Measurements from ENCODE around the gene GPC3. TPM values are rescaled to one million over a fixed set of nuclear protein-coding genes. Genes with fewer than 3 reads are reported as not detected.
"Not testable (repeated sequence)": the region's sequence is repeated elsewhere in the genome, so short reads cannot be mapped to it uniquely, and the experiment has no call there.

GPC3 gene
- total RNA-seq, 1 experiment from 2014 or later = not detected

DNA sequence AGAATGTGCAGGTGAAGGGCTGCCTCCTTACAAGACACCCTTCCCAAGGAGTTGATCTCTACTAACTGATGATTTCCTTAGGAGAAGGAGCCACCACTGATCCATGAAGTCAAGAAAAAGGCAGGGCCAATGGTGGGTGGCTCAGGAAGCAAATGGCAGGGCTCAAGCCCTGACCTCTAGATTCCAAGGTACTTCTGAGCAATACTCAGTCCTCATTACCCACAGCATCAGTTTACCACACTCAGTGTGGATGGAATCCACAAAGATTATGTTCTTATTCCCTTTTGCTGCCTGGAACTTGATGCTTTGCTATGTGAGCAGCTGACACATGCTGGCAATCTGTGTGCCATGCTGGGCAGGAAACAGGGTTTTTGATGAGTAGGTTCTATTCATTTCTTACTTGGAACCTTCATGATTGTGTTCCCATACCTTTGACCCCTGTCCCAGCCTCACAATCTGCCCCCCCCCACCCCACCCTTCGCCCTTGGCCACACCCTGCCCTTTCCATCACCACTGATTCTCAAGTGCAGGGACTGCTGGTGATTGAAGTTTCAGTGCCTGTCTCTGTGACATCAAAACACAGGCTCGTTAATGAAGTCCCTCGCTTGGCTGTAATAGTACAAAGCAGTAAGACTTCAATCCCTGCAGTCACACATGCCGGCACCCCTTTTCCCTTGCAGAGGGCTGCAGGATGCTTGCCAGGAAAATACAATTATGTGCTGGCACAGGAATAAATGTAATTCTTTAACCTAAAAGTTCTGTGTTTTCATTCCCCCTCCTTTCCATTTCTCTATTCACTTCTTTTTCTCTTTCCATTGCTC, 434.5 kb downstream of the GPC3 start:
- DNase-seq (ENCODE audit: low read depth) = no peak
- in situ Hi-C loops (cut with HindIII; ENCODE audit: low pct_unique_long_range_greater_than_20kb, low sequenced_read_pairs) = no loop called here

DNA sequence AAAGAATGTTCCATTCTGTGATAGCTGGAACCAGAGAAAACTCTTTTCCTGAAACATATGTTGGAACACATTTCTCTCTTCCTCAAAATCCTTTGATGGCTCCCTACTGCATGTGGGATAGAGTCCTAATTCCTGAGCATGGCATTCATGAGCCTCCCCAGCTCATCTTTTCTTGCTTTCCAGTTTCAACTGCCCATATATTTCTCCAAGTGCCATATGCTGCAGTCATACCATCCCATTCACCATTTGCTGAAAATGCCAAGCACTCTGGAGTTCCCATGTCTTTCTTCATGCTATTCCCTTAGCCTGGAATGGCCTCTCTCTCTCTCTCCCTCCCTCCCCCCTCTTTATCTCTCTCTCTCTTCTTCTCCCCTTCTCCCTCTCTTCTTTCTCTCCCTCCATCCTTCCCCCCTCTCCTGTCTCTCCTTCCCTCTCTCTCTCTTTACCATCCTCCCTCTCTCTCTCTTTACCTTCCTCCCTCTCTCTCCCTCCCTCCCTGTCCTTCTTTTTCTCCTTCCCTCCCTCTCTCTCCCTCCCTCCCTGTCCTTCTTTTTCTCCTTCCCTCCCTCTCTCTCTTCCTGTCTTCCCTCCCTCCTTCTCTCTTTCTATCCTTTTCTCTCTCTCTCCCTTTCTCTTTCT, 436.0 kb downstream of the GPC3 start:
- in situ Hi-C loops (cut with HindIII; ENCODE audit: low pct_unique_long_range_greater_than_20kb, low sequenced_read_pairs) = no loop called here
- DNase-seq (ENCODE audit: low read depth) = no peak

DNA sequence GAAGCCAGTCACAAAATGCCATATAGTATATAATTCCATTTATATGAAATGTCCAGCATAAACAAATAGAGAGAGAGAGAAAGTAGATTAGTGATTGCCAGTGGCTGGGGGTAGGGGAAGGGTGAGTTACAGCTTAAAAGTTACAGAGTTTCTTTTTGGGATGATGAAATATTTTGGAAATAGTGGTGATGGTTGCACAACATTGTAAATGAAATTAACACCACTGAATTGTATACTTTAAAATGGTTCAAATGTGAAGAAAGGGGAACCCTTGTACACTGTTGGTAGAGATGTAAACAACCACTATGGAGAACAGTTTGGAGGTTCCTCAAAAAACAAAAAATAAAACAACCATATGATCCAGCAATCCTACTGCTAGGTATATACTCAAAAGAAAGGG, 439.0 kb downstream of the GPC3 start:
- in situ Hi-C loops (cut with HindIII; ENCODE audit: low pct_unique_long_range_greater_than_20kb, low sequenced_read_pairs) = no loop called here
- DNase-seq (ENCODE audit: low read depth) = no peak

DNA sequence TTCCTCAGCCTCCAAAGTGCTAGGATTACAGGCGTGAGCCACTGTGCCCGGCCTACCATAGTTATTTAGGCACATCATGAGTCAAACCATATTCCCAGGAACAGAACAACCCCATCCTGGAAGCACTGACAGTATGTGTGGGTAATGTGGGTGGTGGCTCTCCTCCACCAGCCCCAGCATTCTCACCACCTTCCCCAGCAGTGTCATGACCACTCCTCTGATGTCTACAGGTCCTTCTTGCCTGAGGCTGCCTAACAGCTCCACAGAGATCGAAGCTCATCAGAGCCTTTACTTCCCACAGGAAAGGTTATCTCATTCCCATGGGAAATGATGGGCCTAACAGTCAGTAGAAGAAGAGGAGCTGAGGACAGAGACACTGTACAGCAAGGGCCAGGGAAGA, 440.6 kb downstream of the GPC3 start:
- DNase-seq (ENCODE audit: low read depth) = no peak
- in situ Hi-C loops (cut with HindIII; ENCODE audit: low pct_unique_long_range_greater_than_20kb, low sequenced_read_pairs) = no loop called here

DNA sequence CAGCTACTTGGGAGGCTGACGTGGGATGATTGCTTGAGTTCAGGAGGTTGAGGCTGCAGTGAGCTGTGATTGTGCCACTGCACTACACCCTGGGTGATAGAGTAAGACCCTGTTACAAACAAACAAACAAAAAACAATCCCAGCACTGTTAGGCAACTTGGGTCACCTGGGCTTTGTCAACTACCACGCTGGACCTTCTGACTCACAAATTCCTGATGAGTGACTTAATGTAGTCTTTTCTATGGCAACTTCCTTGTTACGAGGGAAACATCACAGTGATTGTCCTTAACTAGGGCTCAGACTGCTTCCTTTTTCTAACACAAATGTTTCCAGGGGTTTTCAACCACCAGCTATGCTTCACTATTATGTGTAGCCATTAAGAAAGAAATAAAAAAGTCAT, 441.3 kb downstream of the GPC3 start:
- DNase-seq (ENCODE audit: low read depth) = peak; percentile 75
- in situ Hi-C loops (cut with HindIII; ENCODE audit: low pct_unique_long_range_greater_than_20kb, low sequenced_read_pairs) = no loop called here

DNA sequence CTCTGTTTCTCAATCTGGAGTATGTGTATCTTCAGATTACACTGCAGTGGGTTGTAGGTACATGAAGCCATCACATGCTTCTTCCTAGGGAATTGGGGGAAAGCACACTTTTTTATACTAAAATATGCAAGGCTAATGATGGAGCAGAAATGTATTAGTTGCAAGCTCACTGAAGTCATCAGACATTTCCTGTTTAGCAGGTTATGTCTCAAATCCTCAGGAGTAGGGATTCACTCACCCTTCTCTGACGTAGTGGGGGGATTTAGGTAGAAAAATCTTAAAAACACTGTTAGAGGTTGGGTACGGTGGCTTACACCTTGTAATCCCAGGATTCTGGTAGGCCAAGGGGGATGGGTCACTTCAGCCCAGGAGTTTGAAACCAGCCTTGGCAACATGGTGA, 441.7 kb downstream of the GPC3 start:
- in situ Hi-C loops (cut with HindIII; ENCODE audit: low pct_unique_long_range_greater_than_20kb, low sequenced_read_pairs) = no loop called here
- DNase-seq (ENCODE audit: low read depth) = no peak

DNA sequence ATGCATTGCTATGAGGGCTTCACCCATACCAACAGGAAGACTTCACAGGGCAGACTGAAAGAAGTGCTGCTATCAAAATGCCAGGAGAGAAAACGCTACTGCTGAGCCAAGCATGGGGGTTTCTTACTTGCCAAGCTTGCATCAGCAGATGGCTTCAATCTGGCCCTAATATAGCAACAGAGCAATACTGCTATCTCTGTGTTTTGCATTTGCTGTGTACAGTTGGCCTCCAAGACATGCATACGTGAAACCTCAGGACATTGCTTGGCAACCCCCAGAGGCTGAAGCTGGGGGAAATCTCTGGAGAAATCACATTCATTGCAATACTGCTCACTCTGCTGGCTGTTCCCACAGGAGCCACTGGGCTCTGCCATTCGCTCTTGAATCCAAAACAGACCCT, 442.9 kb downstream of the GPC3 start:
- in situ Hi-C loops (cut with HindIII; ENCODE audit: low pct_unique_long_range_greater_than_20kb, low sequenced_read_pairs) = no loop called here
- no peak for DNase-seq (ENCODE audit: low read depth)

DNA sequence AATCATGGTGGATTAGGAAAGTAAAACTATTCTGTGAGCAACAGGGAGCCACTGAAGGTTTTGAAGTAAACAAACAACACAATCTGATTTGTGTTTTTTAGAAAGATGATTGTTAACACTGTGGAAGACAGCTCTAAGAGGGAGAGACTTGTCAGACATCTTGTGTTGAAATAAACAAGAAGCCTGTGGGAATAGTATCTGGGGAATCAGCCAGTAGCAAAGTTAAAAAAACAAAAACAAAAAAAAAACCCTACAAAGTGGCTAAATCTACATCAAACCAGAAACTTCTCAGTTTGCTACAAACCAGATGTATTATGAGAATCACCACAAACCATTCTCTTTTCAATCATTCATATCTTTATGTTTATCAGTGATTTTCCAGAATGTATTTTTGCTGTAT, 444.4 kb downstream of the GPC3 start:
- in situ Hi-C loops (cut with HindIII; ENCODE audit: low pct_unique_long_range_greater_than_20kb, low sequenced_read_pairs) = no loop called here

DNA sequence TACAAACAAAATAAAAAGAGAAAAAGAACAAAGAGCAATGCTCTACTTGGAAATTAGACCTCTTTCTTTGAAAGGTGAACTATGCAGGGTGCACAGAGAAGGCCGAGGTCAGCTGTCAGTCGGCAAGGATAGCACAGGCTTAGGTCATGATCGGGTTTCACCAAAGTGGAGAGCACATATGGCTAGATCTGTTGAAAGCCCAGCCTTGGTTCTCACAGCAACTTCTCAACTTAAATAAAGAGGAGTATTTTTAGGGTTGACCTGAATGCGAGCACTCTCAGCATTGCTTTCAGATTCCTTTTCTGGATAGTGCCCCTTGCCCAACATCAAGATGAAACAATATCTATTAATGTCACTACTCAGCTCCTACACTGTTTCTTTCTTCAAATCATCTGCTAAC, 447.2 kb downstream of the GPC3 start:
- no peak for DNase-seq (ENCODE audit: low read depth)
- in situ Hi-C loops (cut with HindIII; ENCODE audit: low pct_unique_long_range_greater_than_20kb, low sequenced_read_pairs) = no loop called here

More for the DNA sequence above, 444.4 kb downstream of the GPC3 start:
- DNase-seq (ENCODE audit: low read depth) = no peak

DNA sequence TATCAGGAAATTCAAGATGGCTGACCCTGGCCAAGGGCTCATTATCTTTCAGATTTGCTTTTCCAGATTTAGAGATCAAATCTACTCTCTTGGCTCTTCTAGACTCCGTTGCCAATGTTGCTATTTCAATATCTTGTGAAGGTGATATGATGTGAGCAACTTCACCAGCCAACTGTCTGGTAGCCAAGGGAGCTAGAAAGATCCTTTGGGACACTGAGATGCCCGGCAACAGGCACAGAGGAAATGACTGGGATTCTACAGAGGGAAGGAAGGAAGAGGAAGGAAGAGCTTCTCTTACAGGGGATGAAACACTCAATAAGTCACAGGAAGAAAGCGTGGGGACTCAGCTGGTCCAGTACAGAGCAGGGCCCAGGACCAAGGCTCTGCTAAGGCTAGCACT, 448.3 kb downstream of the GPC3 start:
- no peak for DNase-seq (ENCODE audit: low read depth)
- in situ Hi-C loops (cut with HindIII; ENCODE audit: low pct_unique_long_range_greater_than_20kb, low sequenced_read_pairs) = no loop called here

DNA sequence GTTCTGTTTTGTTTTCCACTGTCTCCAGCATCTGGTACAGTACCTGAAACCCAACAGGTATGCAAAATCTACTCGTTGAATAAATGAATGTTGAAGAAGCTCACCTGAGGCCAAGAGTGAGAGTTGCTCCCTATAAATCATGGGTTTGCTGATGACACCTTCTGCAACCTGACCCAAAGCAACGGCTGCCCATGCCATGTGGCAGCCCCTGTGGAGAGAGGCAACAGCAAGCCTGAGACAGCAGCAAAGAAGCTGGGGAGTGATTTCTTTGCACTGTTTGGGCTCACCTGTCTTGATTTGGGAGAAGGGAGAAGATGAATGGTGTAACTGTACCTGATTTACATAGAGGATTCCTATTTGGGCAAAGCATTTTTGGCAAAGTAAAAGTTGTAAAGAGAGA, 450.3 kb downstream of the GPC3 start:
- no peak for DNase-seq (ENCODE audit: low read depth)
- in situ Hi-C loops (cut with HindIII; ENCODE audit: low pct_unique_long_range_greater_than_20kb, low sequenced_read_pairs) = no loop called here

DNA sequence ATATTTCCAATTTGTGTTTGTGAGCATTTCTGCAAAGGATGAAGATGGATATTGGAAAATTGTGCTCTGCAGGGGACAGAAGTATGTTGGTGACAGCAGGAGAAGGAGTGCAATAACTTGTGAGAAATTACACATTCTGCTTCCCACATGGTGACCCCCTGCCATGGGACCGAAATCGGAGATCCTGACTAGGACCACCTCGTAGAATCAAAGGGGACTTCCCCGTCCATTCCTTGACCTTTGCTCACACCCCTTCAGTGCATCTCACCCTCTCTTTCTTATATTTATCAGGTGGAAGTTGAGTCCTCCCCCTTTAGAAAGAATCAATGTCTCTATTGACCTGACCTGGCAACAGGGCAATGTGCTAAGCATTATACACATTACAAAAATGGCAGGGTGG, 451.2 kb downstream of the GPC3 start:
- in situ Hi-C loops (cut with HindIII; ENCODE audit: low pct_unique_long_range_greater_than_20kb, low sequenced_read_pairs) = no loop called here
- DNase-seq (ENCODE audit: low read depth) = no peak

DNA sequence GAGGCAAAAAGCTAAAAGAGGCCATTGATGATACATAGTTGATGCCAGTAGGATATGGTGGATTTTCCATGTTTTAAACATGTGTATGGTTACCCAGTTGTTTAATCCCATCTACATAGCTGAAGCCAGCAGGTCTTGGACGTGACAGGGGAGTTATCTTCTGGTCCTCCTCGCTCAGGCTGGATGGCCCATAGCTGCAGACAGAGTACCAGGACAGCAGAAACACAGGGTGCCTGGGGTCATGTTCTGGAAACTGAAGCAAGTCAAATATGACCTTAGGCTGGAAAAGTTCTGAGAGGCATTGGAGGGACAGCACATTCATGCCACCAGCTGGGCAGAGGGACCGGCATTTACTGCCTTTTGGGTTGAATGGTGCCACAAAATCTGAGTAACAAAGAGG, 452.1 kb downstream of the GPC3 start:
- no peak for DNase-seq (ENCODE audit: low read depth)
- in situ Hi-C loops (cut with HindIII; ENCODE audit: low pct_unique_long_range_greater_than_20kb, low sequenced_read_pairs) = no loop called here

DNA sequence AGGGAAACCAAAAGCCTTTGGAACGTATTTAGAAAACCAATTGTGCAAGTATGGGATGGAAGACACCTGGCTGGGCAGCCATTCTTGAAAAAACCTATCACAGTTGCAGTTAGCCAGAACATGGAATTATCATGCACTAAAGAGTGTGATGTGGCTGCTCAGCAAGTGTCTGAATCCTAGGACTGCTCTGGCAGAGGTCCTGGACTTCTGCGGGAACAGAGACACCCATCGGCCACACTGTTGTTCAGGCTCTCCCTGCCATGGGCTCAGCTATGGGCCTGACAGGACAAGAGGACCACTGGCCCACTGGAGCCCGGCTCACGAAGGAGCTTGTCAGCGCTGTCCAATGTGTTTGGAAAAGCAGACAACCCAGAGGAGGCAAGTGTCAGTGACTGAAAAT, 454.4 kb downstream of the GPC3 start:
- in situ Hi-C loops (cut with HindIII; ENCODE audit: low pct_unique_long_range_greater_than_20kb, low sequenced_read_pairs) = no loop called here
- no peak for DNase-seq (ENCODE audit: low read depth)

DNA sequence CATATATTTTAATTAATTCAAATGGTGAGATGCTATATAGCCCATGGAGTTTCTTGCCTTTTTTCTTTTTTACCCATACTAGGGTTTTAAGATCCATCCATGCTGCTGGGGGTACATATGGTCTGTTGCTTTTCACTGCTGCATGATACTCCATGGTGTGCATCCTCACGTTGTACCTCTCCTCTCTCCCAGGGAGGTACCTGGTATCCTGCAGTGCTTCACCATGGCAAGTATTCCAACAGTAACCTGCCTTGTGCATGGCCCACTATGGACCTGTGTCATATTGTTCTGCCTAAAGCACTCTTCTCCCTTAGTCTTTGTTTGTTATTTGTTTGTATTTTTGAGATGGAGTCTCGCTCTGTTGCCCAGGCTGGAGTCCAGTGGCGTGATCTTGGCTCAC, 455.8 kb downstream of the GPC3 start:
- in situ Hi-C loops (cut with HindIII; ENCODE audit: low pct_unique_long_range_greater_than_20kb, low sequenced_read_pairs) = no loop called here
- DNase-seq (ENCODE audit: low read depth) = no peak

DNA sequence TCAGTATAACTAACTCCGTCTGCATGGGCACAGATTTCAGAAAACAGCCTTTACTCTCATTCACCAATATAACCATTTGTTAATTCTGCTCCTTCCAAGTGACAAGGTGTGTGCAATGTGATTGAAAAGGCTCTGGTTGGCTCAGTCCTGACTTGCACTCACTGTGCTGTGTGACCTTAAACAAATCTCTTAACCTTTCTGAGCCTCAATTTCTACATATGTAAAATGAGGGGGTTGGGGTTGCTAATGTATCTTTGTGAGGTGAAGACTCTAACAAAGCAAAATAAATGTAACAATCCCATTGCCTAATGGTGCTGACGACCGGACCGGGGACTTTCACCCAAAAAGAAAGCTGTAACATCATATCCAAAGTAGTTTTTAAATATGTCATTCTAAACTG, 457.6 kb downstream of the GPC3 start:
- DNase-seq (ENCODE audit: low read depth) = no peak
- in situ Hi-C loops (cut with HindIII; ENCODE audit: low pct_unique_long_range_greater_than_20kb, low sequenced_read_pairs) = no loop called here

DNA sequence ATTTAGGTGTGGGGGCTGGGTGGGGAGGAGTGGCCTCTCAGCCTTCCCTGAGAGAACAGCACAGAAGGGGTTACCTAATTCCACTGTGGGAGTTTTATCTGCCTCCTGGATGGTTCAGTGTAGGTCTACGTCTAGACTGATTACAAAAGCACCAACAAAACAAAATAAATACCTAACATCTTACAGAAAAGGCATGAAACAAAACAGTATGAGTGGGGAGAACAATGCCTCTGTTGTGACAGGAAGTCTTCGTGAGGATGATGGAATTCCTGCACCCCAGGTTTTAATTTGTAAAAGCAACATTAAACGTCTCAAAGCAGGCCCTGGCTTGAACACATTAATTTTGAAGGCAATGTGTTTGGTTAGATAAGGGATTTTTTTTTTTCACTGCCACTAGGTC, 458.0 kb downstream of the GPC3 start:
- no peak for DNase-seq (ENCODE audit: low read depth)
- in situ Hi-C loops (cut with HindIII; ENCODE audit: low pct_unique_long_range_greater_than_20kb, low sequenced_read_pairs) = no loop called here

DNA sequence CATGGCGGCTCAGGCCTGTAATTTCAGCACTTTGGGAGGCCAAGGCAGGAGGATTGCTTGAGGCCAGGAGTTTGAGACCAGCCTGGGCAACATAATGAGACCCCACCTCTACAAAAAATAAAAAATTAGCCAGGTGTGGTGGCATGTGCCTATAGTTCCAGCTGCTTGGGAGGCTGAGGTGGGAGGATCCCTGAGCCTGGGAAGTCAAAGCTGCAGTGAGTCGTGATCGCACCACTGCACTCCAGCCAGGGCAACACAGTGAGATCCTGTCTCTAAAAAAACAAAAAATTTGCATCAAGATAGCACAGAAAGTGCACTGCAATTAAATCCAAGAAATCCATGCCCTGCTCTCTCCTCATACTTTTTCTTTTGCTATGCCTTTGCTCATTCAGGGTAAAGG, 458.6 kb downstream of the GPC3 start:
- not testable (repeated sequence) for DNase-seq (ENCODE audit: low read depth)

DNA sequence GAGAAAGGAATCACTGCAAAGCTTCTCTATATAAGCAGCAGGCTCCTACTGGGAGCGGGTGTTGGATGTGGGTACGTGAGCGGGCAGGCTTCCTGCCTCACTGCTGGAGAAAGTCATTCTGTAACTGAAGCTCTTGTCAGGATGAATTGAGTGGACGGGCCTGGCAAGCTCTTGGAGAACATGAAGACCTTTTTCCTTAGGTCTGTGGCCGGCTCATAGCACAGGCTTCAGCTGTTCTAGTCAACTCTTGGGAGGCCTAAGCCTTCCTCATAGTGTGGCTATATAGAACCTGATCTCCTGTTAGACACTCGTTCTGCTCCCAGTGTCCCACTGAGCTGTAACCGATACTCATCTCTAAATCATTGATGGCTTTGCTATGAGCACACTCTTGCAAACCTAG, 461.9 kb downstream of the GPC3 start:
- no peak for DNase-seq (ENCODE audit: low read depth)
- in situ Hi-C loops (cut with HindIII; ENCODE audit: low pct_unique_long_range_greater_than_20kb, low sequenced_read_pairs) = no loop called here

More for the DNA sequence above, 458.6 kb downstream of the GPC3 start:
- in situ Hi-C loops (cut with HindIII; ENCODE audit: low pct_unique_long_range_greater_than_20kb, low sequenced_read_pairs) = not testable (repeated sequence)

DNA sequence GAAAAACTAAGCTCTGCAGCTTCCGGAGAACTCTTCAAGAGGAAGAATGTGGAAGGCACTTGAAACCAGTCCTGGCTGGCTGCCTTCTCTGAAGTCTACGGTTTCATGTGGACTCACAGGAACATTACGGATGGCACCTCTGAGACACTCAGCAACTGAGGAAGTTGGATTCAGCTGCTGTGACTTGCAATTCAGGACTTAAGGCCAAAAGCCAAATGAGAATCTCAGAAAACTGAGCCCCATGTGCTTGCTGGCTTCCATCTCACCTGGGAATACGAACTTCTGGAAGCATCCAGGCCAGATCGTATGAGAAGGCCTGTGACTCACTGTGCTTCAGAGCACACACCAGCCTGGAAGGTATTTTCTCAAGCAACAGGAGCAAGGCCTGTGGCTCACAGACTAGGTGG, 462.3 kb downstream of the GPC3 start:
- no peak for DNase-seq (ENCODE audit: low read depth)
- in situ Hi-C loops (cut with HindIII; ENCODE audit: low pct_unique_long_range_greater_than_20kb, low sequenced_read_pairs) = no loop called here

All from Caki2 (cell line).